Mucosa of descending colon (tissue), 3 donors: ENCODE data around the gene SPC24. TPM values are rescaled to one million over a fixed set of nuclear protein-coding genes. Genes with fewer than 3 reads are reported as not detected.

ENCODE experiments used
- ATAC-seq: fragments of 200-7000 bp; cut with Tn5 transposase; one replicate; pipeline ENCODE4 v1.9.1; 2020; ENCODE audit warnings: mild to moderate bottlenecking, moderate library complexity
- DNase-seq, 3 donors: peaks; one replicate each; pipeline ENCODE4 v3.0.0-alpha.2; 2020
- H3K36me3 ChIP-seq: fragments of 200-600 bp; one replicate; pipeline ENCODE4 v1.8.0; 2021; ENCODE audit warnings: low read depth, mild to moderate bottlenecking
- H3K4me1 ChIP-seq: fragments of 200-600 bp; one replicate; pipeline ENCODE4 v1.8.0; 2021; ENCODE audit warnings: low read depth, mild to moderate bottlenecking
- H3K4me3 ChIP-seq: fragments of 200-600 bp; one replicate; pipeline ENCODE4 v1.8.0; 2021; ENCODE audit warnings: mild to moderate bottlenecking
- H3K9me3 ChIP-seq: fragments of 200-600 bp; one replicate; pipeline ENCODE4 v1.8.0; 2021; ENCODE audit warnings: mild to moderate bottlenecking
- CTCF ChIP-seq: fragments of 200-600 bp; IDR thresholded peaks from one replicate; pipeline ENCODE4 v1.8.0; 2022; ENCODE audit warnings: antibody characterized with exemption, mild to moderate bottlenecking
- intact Hi-C, 2 donors: fragments of 100-400 bp; cut with DNase I in 1 of 2; cut with micrococcal nuclease in 1 of 2; formaldehyde crosslinking; loops; one replicate each; pipeline versions ENCODE4 v1.11.0 to v1.11.1; 2022; cut with DNase I, micrococcal nuclease
- total RNA-seq, 3 donors: library from RNA; stranded (reverse); fragmentation: NEBNext Ultra II Directional in 2 of 3; extraction: Animal tissue kit (Norgen Biotek cat#: 25700) in 2 of 3; gene quantifications; one replicate each; pipeline versions ENCODE4 v1.2.1 to v1.2.4, GENCODE V29; 2021 to 2023
- donor health status: DM: no; HTN: no; CAD: no; lungs with moderate emphysema.
- donor health status: DM: no; HTN: no; CAD: no.
- donor health status: DM: no; HTN: yes; CAD: no.

The SPC24 gene
- total RNA-seq, 3 donors from 2014 or later = 2.8 to 15.8 (median 3.8) TPM

- peak; percentile 65 for TF ChIP-seq CTCF
- H3K4me1 ChIP-seq = peaks cover 22% of the 10 kb centered on the region
- DNase-seq = peak; percentile 69 to 76 (median 73)
- intact Hi-C loops = loop anchor here (2.0 to 5.0 kb wide), 2 partner anchors 65 to 67 kb away; no protein-coding TSS in a partner anchor
- H3K36me3 ChIP-seq = no peaks in the 10 kb centered on the region
- peak; percentile 67 for ATAC-seq
- no peaks in the 10 kb centered on the region for H3K9me3 ChIP-seq
- no peak overlapping the region for H3K4me3 ChIP-seq
Observed at GRCh38 chr19:11137542-11138384, 17.8 kb downstream of the SPC24 start.

- H3K4me1 ChIP-seq = peaks cover 16% of the 10 kb centered on the region
- H3K9me3 ChIP-seq = no peaks in the 10 kb centered on the region
- H3K4me3 ChIP-seq = no peak overlapping the region
- DNase-seq (no peak), ATAC-seq (no peak)
- no peaks in the 10 kb centered on the region for H3K36me3 ChIP-seq
- TF ChIP-seq CTCF = no peak
- intact Hi-C loops = loop anchor here (2.0 to 5.0 kb wide), 2 partner anchors 66 to 68 kb away; no protein-coding TSS in a partner anchor
Observed at GRCh38 chr19:11136400-11137101, 19.0 kb downstream of the SPC24 start.

GRCh38 chr19:11131471-11131870, 24.1 kb downstream of the SPC24 start:
- no peak for ATAC-seq
- H3K36me3 ChIP-seq = peaks cover 7% of the 10 kb centered on the region
- H3K4me1 ChIP-seq = no peaks in the 10 kb centered on the region
- no peak for TF ChIP-seq CTCF
- no peak overlapping the region for H3K4me3 ChIP-seq
- intact Hi-C loops = no loop called here
- H3K9me3 ChIP-seq = no peaks in the 10 kb centered on the region
- no peak for DNase-seq

GRCh38 chr19:11130824-11131455, 24.6 kb downstream of the SPC24 start:
- intact Hi-C loops = no loop called here
- ATAC-seq (peak; percentile 84), DNase-seq (peak; percentile 75 to 87 (median 85))
- Histone ChIP-seq H3K9me3 (no peaks in the 10 kb centered on the region), H3K4me1 (no peaks in the 10 kb centered on the region), H3K36me3 (peaks cover 7% of the 10 kb centered on the region), H3K4me3 (no peak overlapping the region)
- TF ChIP-seq CTCF = peak; percentile 80

- H3K9me3 ChIP-seq = no peaks in the 10 kb centered on the region
- no peak for TF ChIP-seq CTCF
- DNase-seq (no peak), ATAC-seq (no peak)
- intact Hi-C loops = loop anchor here in 1 of 2 donors (10.0 kb wide), 1 partner anchor 93 kb away; no protein-coding TSS in a partner anchor
- H3K4me1 ChIP-seq = no peaks in the 10 kb centered on the region
- no peak overlapping the region for H3K4me3 ChIP-seq
- peaks cover 12% of the 10 kb centered on the region for H3K36me3 ChIP-seq
Observed at GRCh38 chr19:11127905-11128304, 27.7 kb downstream of the SPC24 start.
